Nephron progenitor cell (in vitro differentiated cells): ENCODE measurements around the gene ANKDD1A.
A peak's percentile ranks its signal among the peaks of the same experiment; 100 is the strongest.

Source experiments
- DNase-seq: peaks from one replicate; pipeline ENCODE4 v3.0.0; 2021
- H3K27ac Mint-ChIP-seq: 2 replicates; pipeline ENCODE4 v1.8.0; 2021; ENCODE audit warnings: mild to moderate bottlenecking, moderate library complexity, mixed read lengths
- H3K27me3 Mint-ChIP-seq: 2 replicates; pipeline ENCODE4 v1.8.0; 2021; ENCODE audit warnings: mild to moderate bottlenecking, low read depth, mixed read lengths; ENCODE audit not compliant: poor library complexity
- H3K36me3 Mint-ChIP-seq: 2 replicates; pipeline ENCODE4 v1.8.0; 2021; ENCODE audit warnings: low read depth, mixed read lengths
- H3K4me1 Mint-ChIP-seq: 2 replicates; pipeline ENCODE4 v1.8.0; 2021; ENCODE audit warnings: mixed read lengths
- H3K4me3 Mint-ChIP-seq: 2 replicates; pipeline ENCODE4 v1.8.0; 2021; ENCODE audit warnings: mild to moderate bottlenecking, moderate library complexity, mixed read lengths
- H3K9me3 Mint-ChIP-seq: 2 replicates; pipeline ENCODE4 v1.8.0; 2021; ENCODE audit warnings: mild to moderate bottlenecking, moderate library complexity, mixed read lengths
- CTCF ChIP-seq: fragments of 200-600 bp; sonication (generic); IDR thresholded peaks from 2 replicates; pipeline ENCODE4 v1.5.0; 2021; ENCODE audit warnings: antibody characterized with exemption

Gene ANKDD1A

GRCh38 chr15:64949383-64950186 is 37.9 kb downstream of the ANKDD1A start:
- Mint-ChIP-seq H3K27ac (peak overlapping the region; percentile 91), H3K4me1 (peaks cover 4% of the 10 kb centered on the region), H3K4me3 (no peak overlapping the region), H3K27me3 (peaks cover 15% of the 10 kb centered on the region), H3K9me3 (peaks cover 29% of the 10 kb centered on the region), H3K36me3 (peaks cover 45% of the 10 kb centered on the region)
- no peak for DNase-seq
- TF ChIP-seq CTCF, result no peak

- H3K4me3 Mint-ChIP-seq, result no peak overlapping the region
- DNase-seq, result no peak
- H3K4me1 Mint-ChIP-seq, result peaks cover 4% of the 10 kb centered on the region
- TF ChIP-seq CTCF, result no peak
- H3K27me3 Mint-ChIP-seq, result peaks cover 19% of the 10 kb centered on the region
- peaks cover 42% of the 10 kb centered on the region for H3K9me3 Mint-ChIP-seq
- peak overlapping the region; percentile 37 for H3K27ac Mint-ChIP-seq
- H3K36me3 Mint-ChIP-seq, result peaks cover 58% of the 10 kb centered on the region
These were observed 39.2 kb downstream of the ANKDD1A start for GRCh38 chr15:64950888-64951287.

GRCh38 chr15:64951777-64952418 is 40.2 kb downstream of the ANKDD1A start:
- peaks cover 42% of the 10 kb centered on the region for H3K9me3 Mint-ChIP-seq
- peaks cover 17% of the 10 kb centered on the region for H3K27me3 Mint-ChIP-seq
- DNase-seq, result no peak
- no peak for TF ChIP-seq CTCF
- no peak overlapping the region for H3K4me3 Mint-ChIP-seq
- H3K36me3 Mint-ChIP-seq, result peaks cover 68% of the 10 kb centered on the region
- peaks cover 4% of the 10 kb centered on the region for H3K4me1 Mint-ChIP-seq
- no peak overlapping the region for H3K27ac Mint-ChIP-seq

- no peak for DNase-seq
- H3K4me1 Mint-ChIP-seq, result no peaks in the 10 kb centered on the region
- no peak overlapping the region for H3K27ac Mint-ChIP-seq
- peaks cover 42% of the 10 kb centered on the region for H3K9me3 Mint-ChIP-seq
- H3K36me3 Mint-ChIP-seq, result peaks cover 86% of the 10 kb centered on the region
- H3K4me3 Mint-ChIP-seq, result no peak overlapping the region
- H3K27me3 Mint-ChIP-seq, result peaks cover 11% of the 10 kb centered on the region
- TF ChIP-seq CTCF, result no peak
These were observed 42.7 kb downstream of the ANKDD1A start for GRCh38 chr15:64954395-64954794.

- TF ChIP-seq CTCF, result no peak
- H3K36me3 Mint-ChIP-seq, result peaks cover 97% of the 10 kb centered on the region
- no peak overlapping the region for H3K27ac Mint-ChIP-seq
- H3K4me1 Mint-ChIP-seq, result no peaks in the 10 kb centered on the region
- DNase-seq, result no peak
- H3K9me3 Mint-ChIP-seq, result peaks cover 18% of the 10 kb centered on the region
- H3K4me3 Mint-ChIP-seq, result no peak overlapping the region
- peaks cover 9% of the 10 kb centered on the region for H3K27me3 Mint-ChIP-seq
These were observed 47.4 kb downstream of the ANKDD1A start for GRCh38 chr15:64959128-64959527.
